Activated naive CD4-positive, alpha-beta T cell treated with anti-CD3 and anti-CD28 coated beads for 36 hours (primary cell): ENCODE results near the gene ABCC3. TPM values are rescaled to one million over a fixed set of nuclear protein-coding genes. Genes with fewer than 3 reads are reported as not detected.

Experiments used
- CTCF ChIA-PET: fragments of 350-600 bp; sonication (Branson Sonifier 250); formaldehyde crosslinking; loops from one replicate; lab custom pipeline; 2021; ENCODE audit warnings: antibody characterized with exemption; lab: Charles Lee
- DNase-seq: peaks from one replicate; pipeline ENCODE4 v3.0.0-alpha.2; 2020
- H3K27ac Mint-ChIP-seq: one replicate; pipeline ENCODE4 v1.8.0; 2021; ENCODE audit warnings: mild to moderate bottlenecking, mixed read lengths
- H3K27me3 Mint-ChIP-seq: one replicate; pipeline ENCODE4 v1.8.0; 2021; ENCODE audit warnings: low read depth, mixed read lengths
- H3K36me3 Mint-ChIP-seq: one replicate; pipeline ENCODE4 v1.8.0; 2021; ENCODE audit warnings: low read depth, mixed read lengths
- H3K4me1 Mint-ChIP-seq: one replicate; pipeline ENCODE4 v1.8.0; 2021; ENCODE audit warnings: low read depth, mixed read lengths
- H3K4me3 Mint-ChIP-seq: one replicate; pipeline ENCODE4 v1.8.0; 2021; ENCODE audit warnings: mild to moderate bottlenecking, moderate library complexity, mixed read lengths
- H3K9me3 Mint-ChIP-seq: one replicate; pipeline ENCODE4 v1.8.0; 2021; ENCODE audit warnings: mixed read lengths
- intact Hi-C: fragments of 100-400 bp; cut with micrococcal nuclease; formaldehyde crosslinking; loops from one replicate; pipeline ENCODE4 v1.15.1; 2023
- total RNA-seq, 2 experiments: library from RNA; stranded (reverse); gene quantifications; one replicate each; pipeline ENCODE4 v1.2.3, GENCODE V29; 2021

Gene ABCC3, protein sequence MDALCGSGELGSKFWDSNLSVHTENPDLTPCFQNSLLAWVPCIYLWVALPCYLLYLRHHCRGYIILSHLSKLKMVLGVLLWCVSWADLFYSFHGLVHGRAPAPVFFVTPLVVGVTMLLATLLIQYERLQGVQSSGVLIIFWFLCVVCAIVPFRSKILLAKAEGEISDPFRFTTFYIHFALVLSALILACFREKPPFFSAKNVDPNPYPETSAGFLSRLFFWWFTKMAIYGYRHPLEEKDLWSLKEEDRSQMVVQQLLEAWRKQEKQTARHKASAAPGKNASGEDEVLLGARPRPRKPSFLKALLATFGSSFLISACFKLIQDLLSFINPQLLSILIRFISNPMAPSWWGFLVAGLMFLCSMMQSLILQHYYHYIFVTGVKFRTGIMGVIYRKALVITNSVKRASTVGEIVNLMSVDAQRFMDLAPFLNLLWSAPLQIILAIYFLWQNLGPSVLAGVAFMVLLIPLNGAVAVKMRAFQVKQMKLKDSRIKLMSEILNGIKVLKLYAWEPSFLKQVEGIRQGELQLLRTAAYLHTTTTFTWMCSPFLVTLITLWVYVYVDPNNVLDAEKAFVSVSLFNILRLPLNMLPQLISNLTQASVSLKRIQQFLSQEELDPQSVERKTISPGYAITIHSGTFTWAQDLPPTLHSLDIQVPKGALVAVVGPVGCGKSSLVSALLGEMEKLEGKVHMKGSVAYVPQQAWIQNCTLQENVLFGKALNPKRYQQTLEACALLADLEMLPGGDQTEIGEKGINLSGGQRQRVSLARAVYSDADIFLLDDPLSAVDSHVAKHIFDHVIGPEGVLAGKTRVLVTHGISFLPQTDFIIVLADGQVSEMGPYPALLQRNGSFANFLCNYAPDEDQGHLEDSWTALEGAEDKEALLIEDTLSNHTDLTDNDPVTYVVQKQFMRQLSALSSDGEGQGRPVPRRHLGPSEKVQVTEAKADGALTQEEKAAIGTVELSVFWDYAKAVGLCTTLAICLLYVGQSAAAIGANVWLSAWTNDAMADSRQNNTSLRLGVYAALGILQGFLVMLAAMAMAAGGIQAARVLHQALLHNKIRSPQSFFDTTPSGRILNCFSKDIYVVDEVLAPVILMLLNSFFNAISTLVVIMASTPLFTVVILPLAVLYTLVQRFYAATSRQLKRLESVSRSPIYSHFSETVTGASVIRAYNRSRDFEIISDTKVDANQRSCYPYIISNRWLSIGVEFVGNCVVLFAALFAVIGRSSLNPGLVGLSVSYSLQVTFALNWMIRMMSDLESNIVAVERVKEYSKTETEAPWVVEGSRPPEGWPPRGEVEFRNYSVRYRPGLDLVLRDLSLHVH (N-terminal part only)
- not detected for total RNA-seq

DNA sequence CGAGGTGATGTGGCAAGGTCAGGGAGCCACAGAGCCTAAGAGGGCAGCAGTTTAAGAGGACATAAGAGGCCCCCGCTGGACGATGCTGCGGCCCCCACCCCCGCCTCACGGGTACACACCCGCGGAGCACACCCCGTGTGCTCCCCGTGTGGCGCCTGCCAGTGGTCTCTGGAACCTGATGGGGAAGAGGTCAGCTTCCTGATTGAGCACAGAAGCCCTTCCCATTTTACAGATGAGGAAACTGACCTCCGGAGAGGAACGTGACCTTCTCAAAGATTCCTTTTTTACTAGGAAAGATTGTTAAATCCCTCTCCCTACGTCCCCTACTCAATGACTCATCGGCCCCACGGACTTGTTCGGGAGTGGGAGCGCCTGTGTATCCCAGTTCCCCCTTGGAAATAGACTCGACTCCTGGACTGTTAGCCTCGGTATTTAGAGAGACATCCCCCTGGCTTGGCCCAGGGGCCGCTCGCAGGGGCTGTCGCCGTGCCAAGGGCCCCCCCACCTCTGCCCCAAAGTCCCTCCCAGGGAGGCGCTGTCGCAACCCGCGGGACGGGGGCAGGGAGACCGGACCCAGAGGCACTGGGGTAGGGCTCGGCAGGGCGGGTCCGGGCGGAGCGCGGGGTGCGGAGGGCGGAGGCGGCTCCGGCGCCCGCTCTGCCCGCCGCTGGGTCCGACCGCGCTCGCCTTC, at the start of gene ABCC3:
Gene ABCC3, plus strand, starts transcription at position 658 of the 691 bp plus-strand sequence. CDS start 56 bp downstream, outside the sequence.
- intact Hi-C loops: no loop called here
- Mint-ChIP-seq H3K27ac (no peak within 1 kb of the TSS), H3K27me3 (peaks cover 54% of the 10 kb centered on the region), H3K4me3 (no peak within 1 kb of the TSS), H3K4me1 (no peaks in the 10 kb centered on the region), H3K9me3 (no peaks in the 10 kb centered on the region), H3K36me3 (no peaks in the 10 kb centered on the region)
- CTCF ChIA-PET: no interaction called here
- DNase-seq: no peak

DNA sequence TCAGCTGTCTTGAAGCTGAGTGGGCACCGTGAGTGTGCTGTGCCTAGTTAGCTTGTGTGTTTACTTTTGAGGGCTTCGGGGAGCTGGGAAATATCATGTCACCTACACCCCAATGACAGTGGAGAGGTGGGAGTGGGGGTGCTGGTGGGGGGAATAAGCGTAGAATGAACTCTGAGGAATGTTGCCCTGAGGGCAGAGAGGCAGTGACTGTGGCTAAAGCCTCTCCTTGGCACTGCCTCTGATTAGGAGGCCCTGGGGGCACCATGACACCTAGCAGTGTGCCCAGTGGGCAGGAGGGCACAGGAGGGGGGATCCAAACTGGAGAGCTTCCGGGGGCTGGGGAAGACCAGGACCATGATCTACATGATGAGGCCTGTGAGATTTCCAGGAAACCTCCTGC, 49.3 kb upstream of the ABCC3 start:
- Mint-ChIP-seq H3K4me3 (no peak overlapping the region), H3K27me3 (peaks cover 2% of the 10 kb centered on the region), H3K9me3 (no peaks in the 10 kb centered on the region), H3K27ac (no peak overlapping the region), H3K36me3 (no peaks in the 10 kb centered on the region), H3K4me1 (no peaks in the 10 kb centered on the region)
- CTCF ChIA-PET: no interaction called here
- DNase-seq: no peak
- intact Hi-C loops: no loop called here

DNA sequence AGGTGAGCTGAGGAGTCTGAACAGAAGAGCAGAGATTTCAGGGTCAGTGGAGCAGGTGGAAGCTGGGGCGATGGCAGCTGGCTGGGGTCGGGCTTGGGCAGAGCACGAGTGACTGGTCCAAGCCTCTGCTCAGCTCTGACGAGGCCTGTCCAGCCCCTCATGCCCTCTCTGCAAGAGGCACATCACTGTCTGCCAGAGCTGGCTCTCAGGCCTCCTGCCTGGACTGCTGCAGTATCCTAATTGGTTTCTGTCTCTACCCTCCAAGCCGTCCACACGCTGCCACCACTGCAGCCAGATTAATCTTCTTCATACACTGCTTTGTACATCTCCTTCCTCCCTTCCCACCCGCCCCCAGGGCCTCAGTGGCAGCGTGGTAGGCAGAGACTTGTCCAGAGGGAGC, 48.8 kb upstream of the ABCC3 start:
- Mint-ChIP-seq H3K9me3 (no peaks in the 10 kb centered on the region), H3K4me3 (no peak overlapping the region), H3K36me3 (no peaks in the 10 kb centered on the region), H3K27ac (no peak overlapping the region), H3K27me3 (peaks cover 2% of the 10 kb centered on the region), H3K4me1 (no peaks in the 10 kb centered on the region)
- CTCF ChIA-PET: no interaction called here
- intact Hi-C loops: no loop called here
- DNase-seq: no peak

DNA sequence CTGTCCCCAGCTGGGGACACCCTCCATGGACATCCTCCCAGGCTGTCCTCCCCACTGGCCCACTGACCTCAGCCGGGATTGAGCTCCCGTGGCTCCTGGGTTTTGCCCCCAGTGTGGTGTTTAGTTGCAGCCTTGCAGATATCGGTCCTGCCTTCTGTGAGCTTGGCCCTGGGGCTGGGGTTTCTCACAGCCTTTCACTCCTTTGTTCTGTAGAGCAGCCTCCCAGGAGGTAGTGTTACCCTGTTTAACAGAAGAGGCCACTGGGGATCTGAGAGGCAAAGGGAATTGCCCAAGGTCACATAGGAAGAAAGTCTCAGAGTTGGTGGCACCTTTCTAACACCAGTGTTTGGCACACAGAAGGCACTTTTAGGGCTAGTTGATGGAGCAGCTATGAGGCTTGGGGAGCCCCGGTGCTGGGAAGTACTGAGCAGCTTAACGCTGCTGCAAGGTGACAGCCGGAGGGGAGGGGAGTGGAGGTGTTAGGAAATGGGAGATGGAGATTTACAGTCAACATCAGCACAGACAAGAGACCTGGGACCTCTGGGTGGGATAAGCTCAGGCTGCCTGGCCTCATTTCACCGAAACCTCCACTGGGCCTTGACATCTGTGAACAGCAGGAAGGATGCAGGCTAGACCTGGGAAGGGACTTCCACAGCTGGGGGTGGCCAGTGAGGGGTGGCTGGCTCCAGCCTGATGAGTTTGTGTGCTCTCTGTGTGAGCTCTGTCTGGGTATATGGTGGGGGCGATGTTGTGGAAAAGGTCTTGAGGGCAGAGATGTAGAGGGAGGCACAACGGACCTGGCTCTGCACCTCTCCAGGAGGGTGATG, 48.0 kb upstream of the ABCC3 start:
- intact Hi-C loops: no loop called here
- Mint-ChIP-seq H3K36me3 (no peaks in the 10 kb centered on the region), H3K4me1 (no peaks in the 10 kb centered on the region), H3K4me3 (no peak overlapping the region), H3K9me3 (no peaks in the 10 kb centered on the region), H3K27ac (no peak overlapping the region), H3K27me3 (no peaks in the 10 kb centered on the region)
- DNase-seq: no peak
- CTCF ChIA-PET: no interaction called here

DNA sequence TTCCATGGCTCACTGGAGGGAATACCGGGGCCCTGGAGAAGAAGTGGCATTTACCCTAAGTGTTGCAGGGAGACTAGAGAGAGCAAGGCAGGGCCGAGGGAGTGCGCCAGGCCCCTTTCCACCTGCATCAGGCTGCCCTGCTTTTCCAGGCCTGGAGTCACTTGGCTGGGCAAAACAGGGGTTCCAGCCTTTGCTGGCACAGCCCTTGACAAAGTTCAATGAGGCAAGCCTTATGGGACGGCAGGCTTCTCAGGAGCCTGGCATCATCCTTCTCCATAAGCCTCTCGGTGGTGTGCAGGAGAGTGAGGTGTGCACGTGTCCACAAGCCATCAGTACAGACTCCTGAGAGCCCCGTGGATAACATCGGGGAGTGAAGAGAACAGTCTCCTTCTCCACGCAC, 47.1 kb upstream of the ABCC3 start:
- Mint-ChIP-seq H3K9me3 (no peaks in the 10 kb centered on the region), H3K4me3 (no peak overlapping the region), H3K27ac (no peak overlapping the region), H3K4me1 (no peaks in the 10 kb centered on the region), H3K36me3 (no peaks in the 10 kb centered on the region), H3K27me3 (no peaks in the 10 kb centered on the region)
- DNase-seq: no peak
- CTCF ChIA-PET: no interaction called here
- intact Hi-C loops: no loop called here

DNA sequence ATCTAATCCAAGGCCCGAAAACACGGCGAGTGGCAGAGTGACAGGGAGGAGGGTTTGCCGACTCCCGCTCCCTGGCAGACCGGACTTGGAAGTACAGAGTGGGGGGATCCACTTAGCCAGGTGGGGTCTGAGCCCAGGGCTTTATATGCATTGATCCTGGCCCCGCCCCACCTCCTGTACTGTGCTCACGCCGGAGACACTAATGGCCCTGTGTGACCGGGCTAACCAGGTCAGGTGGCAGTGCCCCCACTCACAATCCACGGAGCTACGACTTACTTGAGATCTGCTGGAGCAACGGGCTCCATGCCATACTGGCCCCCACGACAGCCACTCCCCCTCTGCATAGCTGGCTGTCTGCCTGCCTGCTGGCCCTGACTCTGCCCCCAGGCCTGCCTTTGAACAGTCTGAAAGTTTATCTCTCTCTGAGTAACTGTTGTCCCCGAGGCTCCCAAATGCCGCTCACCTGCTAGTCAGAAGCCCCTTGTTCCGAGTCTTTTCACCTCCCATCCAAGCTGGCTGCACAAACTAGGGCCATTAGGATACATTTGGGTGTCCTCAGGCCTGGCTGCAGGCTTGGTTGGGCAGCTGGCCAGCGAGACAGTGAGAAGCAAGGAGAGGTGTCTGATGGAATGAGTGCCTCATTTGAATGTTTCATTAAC, 46.2 kb upstream of the ABCC3 start:
- H3K27ac Mint-ChIP-seq: no peak overlapping the region
- DNase-seq: no peak
- no peaks in the 10 kb centered on the region for H3K4me1 Mint-ChIP-seq
- no peaks in the 10 kb centered on the region for H3K9me3 Mint-ChIP-seq
- intact Hi-C loops: no loop called here
- CTCF ChIA-PET: no interaction called here
- no peaks in the 10 kb centered on the region for H3K27me3 Mint-ChIP-seq
- no peak overlapping the region for H3K4me3 Mint-ChIP-seq
- H3K36me3 Mint-ChIP-seq: no peaks in the 10 kb centered on the region

DNA sequence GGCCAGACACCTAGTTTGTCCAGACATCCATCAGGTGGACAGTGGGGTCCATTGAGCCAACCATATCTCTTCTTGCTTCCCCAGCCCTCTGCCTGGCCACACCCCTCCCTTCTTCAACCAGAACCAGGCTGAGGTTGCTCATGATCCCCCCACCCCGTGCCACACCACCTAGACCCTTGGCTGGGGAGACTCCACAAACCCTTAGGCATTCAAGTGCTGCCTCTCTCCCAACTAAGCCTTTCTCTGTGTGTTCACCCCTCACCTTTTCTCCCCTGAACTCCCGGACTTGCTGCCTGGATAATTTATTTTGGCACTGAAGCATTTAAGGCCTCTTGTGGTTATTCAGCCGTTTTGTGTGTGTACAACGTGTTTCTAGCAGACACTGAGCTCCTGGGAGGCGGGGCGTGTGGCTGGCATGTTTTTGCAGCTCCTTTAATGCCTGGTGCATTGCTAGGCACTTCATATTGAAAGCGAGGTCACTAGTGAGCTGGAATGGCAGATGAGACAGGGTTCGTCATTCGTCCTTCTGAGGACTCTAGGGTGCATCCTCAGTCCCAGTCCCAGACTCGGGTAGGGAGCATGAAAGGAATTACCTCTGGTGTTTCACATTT, 45.5 kb upstream of the ABCC3 start:
- CTCF ChIA-PET: no interaction called here
- Mint-ChIP-seq H3K9me3 (no peaks in the 10 kb centered on the region), H3K4me1 (no peaks in the 10 kb centered on the region), H3K27me3 (no peaks in the 10 kb centered on the region), H3K36me3 (no peaks in the 10 kb centered on the region), H3K4me3 (no peak overlapping the region), H3K27ac (no peak overlapping the region)
- no peak for DNase-seq
- intact Hi-C loops: no loop called here

DNA sequence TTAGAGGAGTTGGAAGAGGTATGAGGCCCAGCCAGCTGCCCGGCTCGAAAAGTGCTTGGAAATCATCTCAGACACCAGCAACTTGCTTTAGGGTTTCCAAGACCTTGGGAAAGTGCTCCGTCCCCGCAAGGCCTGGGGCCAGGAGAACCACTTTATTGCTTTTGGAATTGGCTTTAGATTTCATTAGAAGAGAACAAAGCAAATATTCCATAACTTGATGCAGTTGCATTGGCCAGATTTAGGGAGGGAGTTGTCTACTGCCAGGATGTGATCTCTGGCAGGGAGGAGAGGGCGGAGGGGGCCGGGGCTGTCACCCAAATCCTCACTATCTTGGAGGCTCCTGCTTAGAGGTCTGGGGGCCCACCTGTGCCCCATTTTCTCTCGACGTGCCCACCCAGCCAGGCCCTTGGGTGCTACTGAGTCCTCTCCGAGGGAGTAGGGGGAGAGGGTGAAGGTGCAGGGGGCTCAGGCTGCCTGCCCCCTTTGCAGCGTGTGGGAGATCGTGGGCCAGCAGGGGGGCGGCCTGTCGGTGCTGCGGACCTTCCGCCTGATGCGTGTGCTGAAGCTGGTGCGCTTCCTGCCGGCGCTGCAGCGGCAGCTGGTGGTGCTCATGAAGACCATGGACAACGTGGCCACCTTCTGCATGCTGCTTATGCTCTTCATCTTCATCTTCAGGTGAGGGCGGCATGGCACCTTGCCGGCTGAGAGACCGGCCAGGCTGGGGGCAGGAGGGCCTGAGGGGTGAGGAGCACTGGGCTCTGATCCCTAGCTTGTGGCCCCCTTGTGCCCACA, 43.5 kb upstream of the ABCC3 start:
- no peak for DNase-seq
- H3K4me3 Mint-ChIP-seq: no peak overlapping the region
- no peaks in the 10 kb centered on the region for H3K27me3 Mint-ChIP-seq
- H3K36me3 Mint-ChIP-seq: no peaks in the 10 kb centered on the region
- H3K9me3 Mint-ChIP-seq: no peaks in the 10 kb centered on the region
- H3K4me1 Mint-ChIP-seq: no peaks in the 10 kb centered on the region
- no peak overlapping the region for H3K27ac Mint-ChIP-seq
- CTCF ChIA-PET: no interaction called here
- intact Hi-C loops: no loop called here

DNA sequence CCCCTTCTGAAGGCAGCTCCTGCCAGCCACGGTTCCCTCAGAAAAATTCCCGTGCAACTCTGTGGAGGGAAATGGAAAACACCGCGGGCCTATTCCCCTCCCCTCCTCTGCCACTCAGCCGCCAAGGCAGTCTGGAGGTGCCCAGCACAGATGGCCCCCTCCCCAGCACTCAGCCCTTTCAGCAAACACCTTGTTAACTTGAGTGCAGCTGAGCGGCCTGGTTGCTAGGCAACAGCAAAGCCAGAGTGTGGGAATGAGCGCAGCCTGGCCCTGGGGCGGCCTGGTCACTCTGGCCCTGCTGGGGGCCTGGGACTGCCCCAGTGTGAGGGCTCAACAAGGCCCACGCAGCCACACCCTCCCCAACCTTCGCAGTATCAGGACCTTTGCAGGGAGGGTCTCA, 41.4 kb upstream of the ABCC3 start:
- no peaks in the 10 kb centered on the region for H3K36me3 Mint-ChIP-seq
- intact Hi-C loops: no loop called here

DNA sequence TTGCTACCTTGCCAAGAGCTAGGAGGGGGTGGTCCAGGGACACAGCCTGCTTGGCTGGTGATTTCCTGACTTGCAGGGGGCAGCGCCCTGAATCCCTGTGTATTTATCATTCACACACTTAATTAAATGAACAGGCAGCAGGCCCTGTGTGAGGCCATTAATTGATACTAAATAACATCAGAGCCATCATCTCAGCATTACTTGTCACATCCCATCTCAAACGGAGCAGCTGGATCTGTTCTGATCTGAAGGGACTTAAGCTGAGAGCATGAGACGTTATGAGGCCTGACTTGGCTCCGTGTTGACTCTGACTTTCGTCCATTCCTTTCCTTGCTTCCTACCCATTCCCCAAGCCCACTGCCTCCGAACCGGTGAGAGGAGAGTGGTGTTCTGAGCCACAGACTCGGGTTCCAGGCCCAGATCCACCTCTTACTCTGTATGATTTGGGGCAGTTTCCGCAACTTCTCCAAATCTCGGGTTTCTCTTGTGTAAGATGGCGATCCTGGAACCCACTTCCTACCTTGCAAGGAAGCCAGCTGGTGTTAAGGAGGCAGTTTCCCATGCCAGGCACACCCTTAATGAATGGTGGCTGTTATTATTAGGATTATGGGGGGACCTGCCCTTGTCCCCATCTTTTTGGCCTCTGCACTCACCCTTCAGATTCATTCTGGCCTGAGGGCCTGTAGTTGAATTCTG, 40.4 kb upstream of the ABCC3 start:
- no peak overlapping the region for H3K4me3 Mint-ChIP-seq
- CTCF ChIA-PET: no interaction called here
- H3K27ac Mint-ChIP-seq: no peak overlapping the region
- no peak for DNase-seq
- H3K27me3 Mint-ChIP-seq: no peaks in the 10 kb centered on the region
- H3K4me1 Mint-ChIP-seq: no peaks in the 10 kb centered on the region
- intact Hi-C loops: no loop called here
- H3K9me3 Mint-ChIP-seq: no peaks in the 10 kb centered on the region
- no peaks in the 10 kb centered on the region for H3K36me3 Mint-ChIP-seq

More for the DNA sequence above, 41.4 kb upstream of the ABCC3 start:
- no peak overlapping the region for H3K27ac Mint-ChIP-seq
- no peaks in the 10 kb centered on the region for H3K4me1 Mint-ChIP-seq
- H3K4me3 Mint-ChIP-seq: no peak overlapping the region
- H3K9me3 Mint-ChIP-seq: no peaks in the 10 kb centered on the region
- no peak for DNase-seq
- CTCF ChIA-PET: no interaction called here
- no peaks in the 10 kb centered on the region for H3K27me3 Mint-ChIP-seq
